Common myeloid progenitor, CD34-positive (primary cell): ENCODE results near the gene ABCA7.
"Not testable (repeated sequence)": the region's sequence is repeated elsewhere in the genome, so short reads cannot be mapped to it uniquely, and the experiment has no call there.

Experiments
- CTCF ChIA-PET: fragments of 350-600 bp; sonication (Branson Sonifier 250); formaldehyde crosslinking; loops from one replicate; lab custom pipeline; 2021; ENCODE audit warnings: antibody characterized with exemption; lab: Charles Lee
- POLR2A ChIA-PET: fragments of 350-600 bp; sonication (Branson Sonifier 250); formaldehyde crosslinking; loops from one replicate; lab custom pipeline; 2021; ENCODE audit warnings: antibody characterized with exemption; lab: Charles Lee
- DNase-seq, 3 donors: peaks; one replicate each; pipeline versions ENCODE4 v3.0.0 to v3.0.0-alpha.2; 2013
- H3K27ac ChIP-seq, 2 experiments: 1 replicate in 1 of 2; 2 replicates in 1 of 2; pipeline ENCODE4 v1.7.0; 2013; ENCODE audit warnings: inconsistent platforms in 2 of 2, low read length in 2 of 2, mild to moderate bottlenecking in 2 of 2, low read depth in 1 of 2, moderate library complexity in 1 of 2; ENCODE audit not compliant: severe bottlenecking in 2 of 2, insufficient read depth in 1 of 2, poor library complexity in 1 of 2
- H3K27me3 ChIP-seq, 5 experiments: replicated peaks in 2 of 5; 1 replicate in 3 of 5; 2 replicates in 2 of 5; pipeline versions ENCODE4 v1.6.1 to v1.7.0; 2013; ENCODE audit warnings: low read length in 4 of 5, mild to moderate bottlenecking in 2 of 5, moderate library complexity in 2 of 5, inconsistent platforms in 1 of 5; ENCODE audit not compliant: insufficient read depth in 5 of 5, control insufficient read depth in 4 of 5
- H3K36me3 ChIP-seq, 4 experiments: 1 replicate in 2 of 4; 2 replicates in 2 of 4; pipeline versions ENCODE4 v1.6.1 to v1.7.0; 2013; ENCODE audit warnings: low read length in 3 of 4, control low read depth in 1 of 4, mild to moderate bottlenecking in 1 of 4; ENCODE audit not compliant: control insufficient read depth in 4 of 4, insufficient read depth in 4 of 4
- H3K4me1 ChIP-seq, 4 experiments: 1 replicate in 3 of 4; 2 replicates in 1 of 4; pipeline versions ENCODE4 v1.6.1 to v1.7.1; 2013; ENCODE audit warnings: low read length in 3 of 4, mild to moderate bottlenecking in 3 of 4, control low read depth in 1 of 4, inconsistent platforms in 1 of 4, moderate library complexity in 1 of 4; ENCODE audit not compliant: control insufficient read depth in 4 of 4, insufficient read depth in 4 of 4; ENCODE audit errors: control extremely low read depth in 1 of 4
- H3K4me3 ChIP-seq, 7 experiments: 1 replicate in 4 of 7; 2 replicates in 3 of 7; pipeline versions ENCODE4 v1.5.1 to v1.7.0; 2013; ENCODE audit warnings: mild to moderate bottlenecking in 7 of 7, low read length in 6 of 7, moderate library complexity in 6 of 7, inconsistent platforms in 2 of 7, low read depth in 2 of 7, control low read depth in 1 of 7; ENCODE audit not compliant: insufficient read depth in 4 of 7, control insufficient read depth in 1 of 7; ENCODE audit errors: extremely low read depth in 1 of 7
- H3K9me3 ChIP-seq, 5 experiments: 1 replicate in 4 of 5; 2 replicates in 1 of 5; pipeline versions ENCODE4 v1.6.1 to v1.7.1; 2013; ENCODE audit warnings: low read length in 4 of 5, mild to moderate bottlenecking in 2 of 5, inconsistent platforms in 1 of 5, low read depth in 1 of 5, moderate library complexity in 1 of 5; ENCODE audit not compliant: control insufficient read depth in 4 of 5, insufficient read depth in 2 of 5; ENCODE audit errors: control extremely low read depth in 1 of 5
- WGBS: methylation state at CpG from one replicate; pipeline ENCODE4 v1.1.5; 2013; ENCODE audit not compliant: insufficient coverage; 5-methylcytosine and 5-hydroxymethylcytosine counted together

Gene ABCA7

DNA sequence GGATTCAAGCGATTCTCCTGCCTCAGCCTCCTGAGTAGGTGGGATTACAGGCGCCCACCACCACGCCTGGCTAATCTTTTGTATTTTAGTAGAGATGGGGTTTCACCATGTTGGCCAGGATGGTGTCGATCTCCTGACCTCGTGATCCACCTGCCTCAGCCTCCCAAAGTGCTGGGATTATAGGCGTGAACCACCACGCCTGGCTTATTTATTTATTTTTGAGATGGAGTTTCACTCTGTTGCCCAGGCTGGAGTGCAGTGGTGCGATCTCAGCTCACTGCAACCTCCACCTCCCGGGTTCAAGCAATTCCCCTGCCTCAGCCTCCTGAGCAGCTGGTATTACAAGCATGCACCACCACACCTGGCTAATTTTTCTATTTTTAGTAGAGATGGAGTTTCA, 74.8 kb downstream of the ABCA7 start:
- 94% methylated on average over 6 of the region's 9 CpGs for WGBS
- not testable (repeated sequence) for H3K4me1 ChIP-seq, H3K27me3 ChIP-seq, H3K27ac ChIP-seq, H3K4me3 ChIP-seq, H3K9me3 ChIP-seq, DNase-seq
- peaks cover 4 to 79% (median 54%) of the 10 kb centered on the region in 4 experiments for H3K36me3 ChIP-seq
- CTCF ChIA-PET: interaction anchor here (2.2 to 4.0 kb wide), 3 partner anchors 16 to 126 kb away, joined by 11 to 22 read pairs (median 13); partner anchors contain the start of gene ATP5F1D
- POLR2A ChIA-PET: interaction anchor here (0.6 kb wide), 1 partner anchor 66 kb away, joined by 5 read pairs; no protein-coding TSS in a partner anchor
